Duodenal mucosa (tissue), 2 donors: ENCODE results near the gene INHBB.

Experiments used
- H3K27ac ChIP-seq: one replicate; pipeline ENCODE4 v1.7.0; 2013; ENCODE audit warnings: low read depth, low read length
- H3K27me3 ChIP-seq, 2 donors: one replicate each; pipeline ENCODE4 v1.7.0; 2013; ENCODE audit warnings: low read length in 2 of 2, control low read depth in 1 of 2; ENCODE audit not compliant: insufficient read depth in 2 of 2, control insufficient read depth in 1 of 2
- H3K36me3 ChIP-seq, 2 donors: one replicate each; pipeline ENCODE4 v1.7.0; 2013; ENCODE audit warnings: low read length in 2 of 2, control low read depth in 1 of 2; ENCODE audit not compliant: insufficient read depth in 2 of 2, control insufficient read depth in 1 of 2
- H3K4me1 ChIP-seq, 2 donors: one replicate each; pipeline ENCODE4 v1.7.0; 2013; ENCODE audit warnings: low read length in 2 of 2, control low read depth in 1 of 2; ENCODE audit not compliant: insufficient read depth in 2 of 2, control insufficient read depth in 1 of 2
- H3K4me3 ChIP-seq, 2 donors: one replicate each; pipeline ENCODE4 v1.7.0; 2013; ENCODE audit warnings: low read length in 2 of 2, low read depth in 1 of 2
- H3K9ac ChIP-seq, 2 donors: one replicate each; pipeline ENCODE4 v1.7.0; 2013; ENCODE audit warnings: low read length in 2 of 2, low read depth in 1 of 2
- H3K9me3 ChIP-seq, 2 donors: one replicate each; pipeline ENCODE4 v1.7.0; 2013; ENCODE audit warnings: low read length in 2 of 2, control low read depth in 1 of 2; ENCODE audit not compliant: control insufficient read depth in 1 of 2

INHBB gene

DNA sequence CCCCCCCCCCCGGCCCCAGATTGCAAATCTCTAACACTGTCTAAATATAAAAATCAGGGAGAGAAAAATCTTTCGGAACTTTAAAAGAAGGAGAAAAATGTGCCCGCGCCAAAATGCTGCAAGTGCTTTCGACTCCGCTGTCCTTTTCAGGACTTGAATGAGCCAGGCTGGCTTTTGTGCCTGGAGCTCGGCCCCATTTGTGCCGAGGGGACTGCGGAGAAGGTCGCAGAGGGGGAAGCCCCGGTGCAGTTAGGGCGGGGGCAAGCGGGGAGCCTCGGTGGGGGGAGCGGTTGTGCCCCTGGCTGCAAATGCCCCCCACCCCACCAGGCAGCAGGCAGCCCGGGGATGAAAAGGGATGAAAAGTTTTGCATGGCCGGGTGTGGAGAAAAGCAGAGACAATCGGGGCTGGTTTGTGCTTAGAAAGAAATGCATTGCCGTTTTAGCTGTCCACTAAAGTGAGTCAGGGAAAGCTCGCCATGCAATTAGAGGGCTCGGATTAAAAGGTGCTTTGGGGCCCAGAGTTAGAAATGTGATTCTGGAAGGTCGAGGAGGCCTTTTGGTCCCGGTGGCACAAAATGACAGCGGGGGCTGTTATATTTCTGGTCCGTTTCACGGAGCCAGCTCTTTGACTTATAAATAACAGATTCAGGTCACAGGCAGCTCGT is 1.6 kb downstream of the INHBB start:
- no peaks in the 10 kb centered on the region for H3K9me3 ChIP-seq
- no peak overlapping the region for H3K9ac ChIP-seq
- H3K27me3 ChIP-seq: peaks cover 41 to 47% of the 10 kb centered on the region in 2 donors
- H3K4me1 ChIP-seq: peaks cover 5 to 19% of the 10 kb centered on the region in 2 donors
- H3K36me3 ChIP-seq: no peaks in the 10 kb centered on the region
- H3K27ac ChIP-seq: no peak overlapping the region
- H3K4me3 ChIP-seq: no peak overlapping the region

GRCh38 chr2:120348134-120348736 is 2.3 kb downstream of the INHBB start:
- peaks cover 34 to 40% of the 10 kb centered on the region in 2 donors for H3K27me3 ChIP-seq
- peaks cover 5 to 14% of the 10 kb centered on the region in 2 donors for H3K4me1 ChIP-seq
- no peak overlapping the region for H3K9ac ChIP-seq
- H3K4me3 ChIP-seq: no peak overlapping the region
- H3K27ac ChIP-seq: no peak overlapping the region
- H3K9me3 ChIP-seq: no peaks in the 10 kb centered on the region
- no peaks in the 10 kb centered on the region for H3K36me3 ChIP-seq

- no peak overlapping the region for H3K4me3 ChIP-seq
- no peak overlapping the region for H3K9ac ChIP-seq
- H3K27me3 ChIP-seq: peaks cover 28 to 34% of the 10 kb centered on the region in 2 donors
- no peaks in the 10 kb centered on the region for H3K9me3 ChIP-seq
- H3K4me1 ChIP-seq: peaks cover 0 to 8% of the 10 kb centered on the region in 2 donors
- no peaks in the 10 kb centered on the region for H3K36me3 ChIP-seq
- H3K27ac ChIP-seq: no peak overlapping the region
Measured at GRCh38 chr2:120348737-120349439, 3.0 kb downstream of the INHBB start.

- Histone ChIP-seq H3K4me3 (no peak overlapping the region), H3K36me3 (no peaks in the 10 kb centered on the region), H3K27ac (no peak overlapping the region), H3K4me1 (peaks cover 0 to 8% of the 10 kb centered on the region in 2 donors), H3K9me3 (no peaks in the 10 kb centered on the region), H3K9ac (no peak overlapping the region), H3K27me3 (peaks cover 27 to 32% of the 10 kb centered on the region in 2 donors)
Measured at GRCh38 chr2:120349440-120349921, 3.5 kb downstream of the INHBB start.

- Histone ChIP-seq H3K36me3 (no peaks in the 10 kb centered on the region), H3K4me3 (no peak overlapping the region), H3K27me3 (peaks cover 27 to 30% of the 10 kb centered on the region in 2 donors), H3K9ac (no peak overlapping the region), H3K4me1 (peaks cover 0 to 8% of the 10 kb centered on the region in 2 donors), H3K9me3 (no peaks in the 10 kb centered on the region), H3K27ac (no peak overlapping the region)
Measured at GRCh38 chr2:120350080-120350479, 4.1 kb downstream of the INHBB start.

DNA sequence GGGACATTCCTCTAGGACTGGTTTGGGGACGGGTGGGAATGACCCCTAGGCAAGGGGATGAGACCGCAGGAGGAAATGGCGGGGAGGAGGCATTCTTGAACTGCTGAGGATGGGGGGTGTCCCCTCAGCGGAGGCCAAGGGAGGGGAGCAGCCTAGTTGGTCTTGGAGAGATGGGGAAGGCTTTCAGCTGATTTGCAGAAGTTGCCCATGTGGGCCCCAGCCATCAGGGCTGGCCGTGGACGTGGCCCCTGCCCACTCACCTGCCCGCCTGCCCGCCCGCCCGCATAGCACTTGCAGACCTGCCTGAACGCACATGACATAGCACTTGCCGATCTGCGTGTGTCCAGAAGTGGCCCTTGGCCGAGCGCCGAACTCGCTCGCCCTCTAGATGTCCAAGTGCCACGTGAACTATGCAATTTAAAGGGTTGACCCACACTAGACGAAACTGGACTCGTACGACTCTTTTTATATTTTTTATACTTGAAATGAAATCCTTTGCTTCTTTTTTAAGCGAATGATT is 4.9 kb downstream of the INHBB start:
- Histone ChIP-seq H3K27ac (no peak overlapping the region), H3K9me3 (no peaks in the 10 kb centered on the region), H3K36me3 (no peaks in the 10 kb centered on the region), H3K27me3 (peaks cover 29 to 30% of the 10 kb centered on the region in 2 donors), H3K4me1 (peaks cover 0 to 8% of the 10 kb centered on the region in 2 donors), H3K4me3 (no peak overlapping the region), H3K9ac (no peak overlapping the region)

DNA sequence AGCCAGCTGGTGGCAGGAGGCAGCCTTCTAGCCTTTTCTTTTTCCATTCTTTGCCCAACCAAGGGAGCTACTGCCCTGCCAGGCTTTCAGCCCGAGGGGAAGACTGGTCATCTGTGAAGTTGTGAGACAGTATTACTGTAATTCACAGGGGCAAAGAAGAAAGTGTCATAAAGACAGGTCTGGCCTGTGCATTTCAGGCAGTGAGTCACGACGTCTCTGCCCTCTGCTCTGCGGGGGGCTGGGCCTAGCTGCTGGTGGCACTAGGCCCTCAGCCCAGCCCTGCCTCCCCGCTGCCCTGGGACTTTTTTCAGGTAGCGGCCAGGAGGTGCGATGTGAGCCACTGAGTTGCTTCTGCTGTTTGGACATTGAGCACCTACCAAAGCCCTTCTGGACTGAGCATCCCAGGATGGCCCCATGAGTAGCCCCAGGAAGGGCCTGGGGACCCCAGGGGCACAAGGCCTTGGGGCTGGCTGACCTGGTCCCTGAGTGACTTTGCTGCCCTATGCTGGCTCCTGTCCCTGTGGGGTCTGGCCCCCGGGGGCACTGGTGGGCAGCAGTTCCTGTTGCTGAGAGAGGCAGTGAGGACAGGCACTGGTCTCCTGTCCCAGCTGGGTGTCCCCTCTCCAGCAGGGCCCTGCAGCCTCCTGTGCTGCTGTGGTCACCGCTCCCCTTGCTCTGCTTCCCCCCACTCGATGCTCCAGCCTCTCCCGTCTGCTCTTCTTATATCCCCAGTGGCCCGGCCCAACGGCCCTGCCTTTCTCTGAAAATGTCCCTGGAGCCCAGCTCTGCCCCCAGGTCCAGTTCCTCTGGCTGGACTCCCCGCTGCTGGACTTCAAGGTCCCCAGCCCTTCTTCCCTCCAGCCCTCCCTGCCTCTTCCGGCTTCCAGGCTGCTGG is 7.0 kb downstream of the INHBB start:
- Histone ChIP-seq H3K9ac (no peak overlapping the region), H3K36me3 (no peaks in the 10 kb centered on the region), H3K27ac (no peak overlapping the region), H3K4me1 (no peaks in the 10 kb centered on the region), H3K9me3 (no peaks in the 10 kb centered on the region), H3K4me3 (no peak overlapping the region), H3K27me3 (peaks cover 17 to 21% of the 10 kb centered on the region in 2 donors)

DNA sequence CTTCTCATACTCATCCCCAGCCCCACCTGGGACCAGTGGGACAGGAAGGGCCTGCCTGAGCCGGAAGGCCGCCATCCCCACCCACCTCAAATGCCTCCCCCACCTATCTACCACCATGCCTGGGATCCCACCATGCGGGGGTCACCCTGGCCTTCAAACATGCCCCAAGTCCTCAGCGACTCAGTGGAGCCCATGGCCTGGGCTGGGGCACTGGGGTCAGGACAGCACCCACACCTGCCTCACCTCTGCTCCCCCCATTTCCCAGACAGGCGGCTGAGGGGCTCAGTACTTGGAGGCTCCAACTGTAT is 7.6 kb downstream of the INHBB start:
- Histone ChIP-seq H3K9ac (no peak overlapping the region), H3K4me3 (no peak overlapping the region), H3K27me3 (peaks cover 14 to 18% of the 10 kb centered on the region in 2 donors), H3K9me3 (no peaks in the 10 kb centered on the region), H3K4me1 (no peaks in the 10 kb centered on the region), H3K27ac (no peak overlapping the region), H3K36me3 (no peaks in the 10 kb centered on the region)

- H3K9ac ChIP-seq: no peak overlapping the region
- no peaks in the 10 kb centered on the region for H3K36me3 ChIP-seq
- no peaks in the 10 kb centered on the region for H3K4me1 ChIP-seq
- H3K9me3 ChIP-seq: no peaks in the 10 kb centered on the region
- peaks cover 12 to 14% of the 10 kb centered on the region in 2 donors for H3K27me3 ChIP-seq
- no peak overlapping the region for H3K27ac ChIP-seq
- no peak overlapping the region for H3K4me3 ChIP-seq
Measured at GRCh38 chr2:120353931-120354330, 8.0 kb downstream of the INHBB start.
